ENCODE results near the gene CERS2.
A peak's percentile ranks its signal among the peaks of the same experiment; 100 is the strongest.

CERS2 gene, protein sequence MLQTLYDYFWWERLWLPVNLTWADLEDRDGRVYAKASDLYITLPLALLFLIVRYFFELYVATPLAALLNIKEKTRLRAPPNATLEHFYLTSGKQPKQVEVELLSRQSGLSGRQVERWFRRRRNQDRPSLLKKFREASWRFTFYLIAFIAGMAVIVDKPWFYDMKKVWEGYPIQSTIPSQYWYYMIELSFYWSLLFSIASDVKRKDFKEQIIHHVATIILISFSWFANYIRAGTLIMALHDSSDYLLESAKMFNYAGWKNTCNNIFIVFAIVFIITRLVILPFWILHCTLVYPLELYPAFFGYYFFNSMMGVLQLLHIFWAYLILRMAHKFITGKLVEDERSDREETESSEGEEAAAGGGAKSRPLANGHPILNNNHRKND

GRCh38 chr1:150974580-150975478 lies at the start of gene CERS2:
Gene CERS2, minus strand, starts transcription at chr1:150974835. Its CDS starts 5,745 bp downstream, at chr1:150969090.
- DNase-seq: peak in 1 of 2 experiments; percentile 25

GRCh38 chr1:151013518-151013917 lies 38.9 kb upstream of the CERS2 start:
- peak; percentile 43 to 78 for DNase-seq

GRCh38 chr1:151012684-151013471 lies 38.2 kb upstream of the CERS2 start:
- no peak for DNase-seq

DNA sequence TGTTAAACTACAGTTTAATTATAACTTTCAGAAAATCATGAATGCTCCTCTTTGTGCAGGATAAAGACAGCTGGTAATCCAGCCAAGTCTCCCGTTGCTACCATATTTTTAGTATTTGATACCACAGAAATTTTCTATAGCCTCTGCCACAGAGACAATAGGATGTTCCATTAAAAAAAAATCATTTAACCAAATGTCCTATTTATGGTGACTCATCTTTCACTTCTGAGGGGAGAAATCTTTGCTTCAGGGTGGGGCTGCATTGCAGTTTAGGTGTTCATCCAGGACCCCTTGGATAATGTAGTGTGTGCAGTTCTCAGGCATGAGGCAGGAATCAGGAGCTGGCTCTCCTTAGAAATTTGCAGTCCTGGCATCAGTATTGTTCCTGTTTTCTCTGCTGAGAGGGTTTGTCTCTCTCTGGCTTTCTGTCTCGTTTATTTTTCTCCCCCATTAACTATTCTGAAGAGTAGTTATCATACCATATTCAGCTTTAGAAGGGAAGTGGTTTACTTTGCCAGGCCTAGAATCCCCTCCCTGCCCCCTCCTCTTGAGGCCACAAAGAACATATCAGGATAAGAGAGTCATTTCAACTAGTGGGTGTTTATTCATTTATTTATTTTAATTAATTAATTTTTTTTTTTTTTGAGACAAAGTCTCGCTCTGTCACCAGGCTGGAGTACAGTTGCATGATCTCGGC lies 36.7 kb upstream of the CERS2 start:
- no peak for DNase-seq

DNA sequence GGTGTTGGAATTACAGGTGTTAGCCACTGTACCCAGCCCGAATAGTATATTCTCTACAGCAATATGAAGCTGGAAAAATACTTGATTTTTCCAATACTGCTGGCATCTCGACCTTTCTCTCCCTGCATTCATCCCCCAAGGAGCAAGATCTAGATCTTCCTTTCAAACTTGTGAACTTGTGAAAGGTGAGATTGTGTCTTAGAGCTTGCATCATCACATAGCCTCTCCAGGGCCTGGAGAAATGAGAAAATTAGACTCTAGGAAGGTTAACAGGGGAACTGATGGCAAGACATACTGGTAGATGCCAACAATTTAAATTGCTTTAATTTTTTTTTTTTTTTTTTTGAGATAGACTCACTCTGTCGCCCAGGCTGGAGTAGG lies 35.7 kb upstream of the CERS2 start:
- no peak for DNase-seq

GRCh38 chr1:151009674-151010345 lies 35.2 kb upstream of the CERS2 start:
- no peak for DNase-seq

- no peak for DNase-seq
Measured at GRCh38 chr1:151009206-151009587, 34.6 kb upstream of the CERS2 start.

GRCh38 chr1:151008244-151009205 lies 33.9 kb upstream of the CERS2 start, which contains the start of gene PRUNE1:
Gene PRUNE1, plus strand, starts transcription at chr1:151008449. Its CDS starts 184 bp downstream, at chr1:151008633.
- DNase-seq: peak; percentile 82 to 93

- DNase-seq: no peak
Measured at GRCh38 chr1:151007853-151008243, 33.2 kb upstream of the CERS2 start.

DNA sequence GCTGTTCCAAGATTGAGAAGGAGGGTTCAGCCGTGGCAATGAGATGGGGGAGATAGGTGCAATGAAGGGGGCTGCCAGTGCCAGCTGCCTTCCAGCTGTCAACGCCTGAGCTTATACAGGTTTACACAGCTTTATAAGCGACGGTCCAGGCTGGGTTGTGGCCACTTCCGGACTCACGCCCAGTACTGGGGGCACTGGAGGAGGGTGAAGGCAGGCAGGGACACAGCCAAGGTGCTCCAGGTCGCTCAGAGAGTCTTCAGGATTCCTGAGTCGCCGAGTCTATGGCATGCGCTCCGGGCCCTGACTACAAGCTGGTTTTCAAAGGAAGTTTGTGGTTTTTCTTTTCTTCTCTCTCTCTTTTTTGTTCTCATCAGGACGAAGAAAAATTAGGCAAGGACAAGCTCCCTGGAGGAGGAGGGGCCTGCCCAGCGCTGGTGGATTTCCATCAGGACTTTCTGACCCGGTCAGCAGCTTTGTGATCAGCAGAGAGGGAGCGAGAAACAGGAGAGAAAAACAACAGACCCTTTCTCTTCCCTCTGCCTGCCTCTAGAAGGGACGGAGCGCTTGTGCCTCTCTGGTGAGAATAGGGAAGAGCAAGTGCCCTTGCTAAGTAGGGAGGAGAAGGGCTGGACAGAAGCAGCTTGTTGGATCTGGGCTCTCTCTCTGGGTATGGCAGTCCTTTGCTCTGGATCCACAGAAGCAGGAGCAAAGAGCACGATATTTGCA lies 31.9 kb upstream of the CERS2 start, which contains the start of gene MINDY1:
Gene MINDY1, minus strand, starts transcription at position 576 of the 726 bp plus-strand sequence. CDS start 4,285 bp downstream, outside the sequence.
- DNase-seq: peak; percentile 75 to 80

GRCh38 chr1:151005729-151006319 lies 31.2 kb upstream of the CERS2 start:
- no peak for DNase-seq

DNA sequence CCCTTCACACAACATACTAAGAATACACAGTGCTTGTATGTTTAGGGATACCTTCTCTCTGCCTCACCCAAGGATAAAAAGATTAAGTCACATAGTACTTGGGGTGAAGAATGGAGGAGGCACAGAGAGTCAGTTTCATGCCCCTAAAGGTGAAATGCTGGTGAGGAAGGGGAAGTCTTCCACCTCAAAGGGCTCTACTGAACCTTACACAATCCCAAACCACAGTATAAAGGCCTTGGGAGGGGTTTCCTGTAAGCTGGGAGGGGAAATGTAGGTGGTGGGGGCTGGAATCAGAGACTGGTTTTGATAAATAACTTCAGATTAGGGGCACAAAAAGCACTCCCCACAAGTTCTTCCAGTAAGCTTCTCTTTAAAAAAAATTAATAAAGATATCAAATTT lies 28.5 kb upstream of the CERS2 start:
- no peak for DNase-seq

DNA sequence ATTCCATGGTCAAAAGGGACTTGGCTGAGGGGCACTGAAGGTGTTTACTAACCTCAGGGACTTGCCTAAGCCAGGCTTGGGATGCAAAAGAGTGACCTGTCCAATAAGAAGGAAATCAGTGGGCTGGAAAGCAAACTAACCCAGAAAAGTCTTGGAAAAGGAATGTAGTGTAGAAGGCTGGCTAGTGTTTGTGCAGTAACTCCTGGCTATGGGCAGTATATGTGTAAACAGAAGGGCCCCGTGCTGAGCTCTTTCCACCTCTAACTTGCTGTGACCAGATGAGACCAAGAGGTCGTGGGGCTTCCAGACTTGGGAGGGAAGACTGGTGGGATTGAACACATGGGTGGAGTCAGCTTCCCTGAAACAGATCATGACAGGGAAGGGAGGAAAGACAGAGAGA lies 28.0 kb upstream of the CERS2 start:
- DNase-seq: no peak

- DNase-seq: no peak
Measured at GRCh38 chr1:151002051-151002450, 27.4 kb upstream of the CERS2 start.

- DNase-seq: no peak
Measured at GRCh38 chr1:151001602-151002001, 27.0 kb upstream of the CERS2 start.

DNA sequence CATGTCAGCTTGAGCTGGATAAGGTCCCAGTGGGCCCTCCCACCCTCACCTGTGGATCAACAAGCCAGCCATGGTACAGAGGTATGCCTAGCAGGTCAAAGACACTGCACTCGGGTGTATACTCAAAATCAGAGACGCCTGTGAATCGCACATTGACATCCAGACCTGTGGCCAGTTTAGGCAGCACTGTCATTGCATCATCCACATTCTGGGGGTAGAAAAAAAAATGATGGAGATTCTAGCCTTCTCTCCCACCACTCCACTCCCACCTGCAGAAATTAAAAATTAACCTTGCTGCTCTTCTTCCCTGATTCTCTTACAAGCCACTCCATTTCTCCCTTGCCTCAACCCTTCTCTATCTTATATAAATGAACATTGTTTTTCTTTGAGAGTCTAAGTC lies 25.8 kb upstream of the CERS2 start:
- DNase-seq: no peak

DNA sequence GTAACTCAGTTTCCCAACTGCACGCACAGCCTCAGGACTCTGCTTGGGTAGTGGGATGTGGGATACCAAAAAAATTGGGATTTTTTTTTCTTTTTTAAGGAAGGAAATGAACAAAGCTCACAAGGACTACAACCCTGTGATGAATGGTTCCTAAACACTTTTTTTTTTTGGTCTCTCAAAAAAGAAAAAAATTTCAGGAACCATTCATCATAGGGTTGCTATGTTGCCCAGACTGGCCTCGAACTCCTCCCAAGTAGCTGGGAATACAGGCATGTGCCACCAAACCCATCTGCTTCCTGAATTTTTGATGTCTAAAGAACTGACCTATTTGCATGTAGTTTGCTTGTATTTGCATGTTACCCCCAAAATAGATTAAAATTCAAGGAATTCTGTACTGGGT lies 25.3 kb upstream of the CERS2 start:
- DNase-seq: no peak

GRCh38 chr1:150999051-150999674 lies 24.5 kb upstream of the CERS2 start:
- no peak for DNase-seq

DNA sequence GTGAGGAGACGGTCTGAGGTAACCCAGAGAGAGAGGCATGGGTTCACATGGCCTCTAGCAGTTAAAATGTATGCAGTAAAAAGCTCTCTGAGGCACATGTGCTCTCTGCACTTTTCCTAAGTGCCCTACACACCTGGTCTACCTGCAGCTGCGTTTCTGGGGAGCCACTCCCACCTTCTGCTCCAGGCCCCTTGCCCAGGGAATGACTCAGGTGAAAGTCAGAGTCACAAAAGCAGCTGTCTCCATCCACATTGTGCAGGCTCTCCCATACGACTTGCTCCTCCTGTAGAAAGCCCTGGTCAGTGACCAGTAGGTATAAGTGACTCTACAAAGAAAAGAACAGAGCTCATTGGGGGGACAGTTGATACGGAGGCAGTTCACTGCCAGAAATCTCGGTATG lies 23.3 kb upstream of the CERS2 start:
- no peak for DNase-seq
